ENCODE measurements around the gene BCL2.
A peak's percentile ranks its signal among the peaks of the same experiment; 100 is the strongest.
"Not testable (repeated sequence)": the region's sequence is repeated elsewhere in the genome, so short reads cannot be mapped to it uniquely, and the experiment has no call there.

BCL2 gene

GRCh38 chr18:63257453-63257852, 62.1 kb downstream of the BCL2 start:
- FAIRE-seq: no peak

- no peak for FAIRE-seq
These were observed 64.1 kb downstream of the BCL2 start for GRCh38 chr18:63255435-63255834.

GRCh38 chr18:63254716-63255399, 64.7 kb downstream of the BCL2 start:
- FAIRE-seq: no peak

GRCh38 chr18:63253428-63254372, 65.9 kb downstream of the BCL2 start:
- peak; percentile 5 for FAIRE-seq

GRCh38 chr18:63253014-63253413, 66.6 kb downstream of the BCL2 start:
- FAIRE-seq: no peak

- FAIRE-seq: no peak
These were observed 69.8 kb downstream of the BCL2 start for GRCh38 chr18:63249771-63250170.

GRCh38 chr18:63247926-63248325, 71.6 kb downstream of the BCL2 start:
- FAIRE-seq: no peak

- FAIRE-seq: no peak
These were observed 72.1 kb downstream of the BCL2 start for GRCh38 chr18:63247506-63247905.

- FAIRE-seq: no peak
These were observed 74.0 kb downstream of the BCL2 start for GRCh38 chr18:63245600-63245999.

GRCh38 chr18:63244607-63245006, 75.0 kb downstream of the BCL2 start:
- FAIRE-seq: no peak

GRCh38 chr18:63241760-63242159, 77.8 kb downstream of the BCL2 start:
- no peak for FAIRE-seq

GRCh38 chr18:63241317-63241712, 78.3 kb downstream of the BCL2 start:
- FAIRE-seq: no peak

- no peak for FAIRE-seq
These were observed 78.8 kb downstream of the BCL2 start for GRCh38 chr18:63240531-63241316.

- FAIRE-seq: no peak
These were observed 80.9 kb downstream of the BCL2 start for GRCh38 chr18:63238693-63239075.

- no peak for FAIRE-seq
These were observed 81.5 kb downstream of the BCL2 start for GRCh38 chr18:63237881-63238692.

- no peak for FAIRE-seq
These were observed 82.4 kb downstream of the BCL2 start for GRCh38 chr18:63236921-63237846.

GRCh38 chr18:63236406-63236805, 83.2 kb downstream of the BCL2 start:
- FAIRE-seq: no peak

GRCh38 chr18:63235920-63236319, 83.6 kb downstream of the BCL2 start:
- FAIRE-seq: not testable (repeated sequence)

- FAIRE-seq: peak; percentile 78
These were observed 84.7 kb downstream of the BCL2 start for GRCh38 chr18:63234841-63235240.

- no peak for FAIRE-seq
These were observed 85.1 kb downstream of the BCL2 start for GRCh38 chr18:63234432-63234831.

GRCh38 chr18:63233334-63233733, 86.2 kb downstream of the BCL2 start:
- FAIRE-seq: no peak
